Mammary epithelial cell (primary cell): ENCODE data around the gene WDR70.

Experiments used
- EZH2 ChIP-seq: IDR thresholded peaks from 2 replicates; pipeline ENCODE4 v1.6.1; 2012; ENCODE audit warnings: low read length, inconsistent platforms, borderline replicate concordance
- TF ChIP-seq, protein P1 (sequence below), 2 donors: IDR thresholded peaks in 1 of 2; conservative IDR thresholded peaks in 1 of 2; 2 replicates each; pipeline ENCODE4 v1.5.1; 2011 to 2012; ENCODE audit warnings: inconsistent platforms in 2 of 2, low read length in 2 of 2, mild to moderate bottlenecking in 2 of 2, control low read depth in 1 of 2, low read depth in 1 of 2; ENCODE audit not compliant: insufficient read depth in 1 of 2; ENCODE audit errors: extremely low read depth in 1 of 2

DNA sequence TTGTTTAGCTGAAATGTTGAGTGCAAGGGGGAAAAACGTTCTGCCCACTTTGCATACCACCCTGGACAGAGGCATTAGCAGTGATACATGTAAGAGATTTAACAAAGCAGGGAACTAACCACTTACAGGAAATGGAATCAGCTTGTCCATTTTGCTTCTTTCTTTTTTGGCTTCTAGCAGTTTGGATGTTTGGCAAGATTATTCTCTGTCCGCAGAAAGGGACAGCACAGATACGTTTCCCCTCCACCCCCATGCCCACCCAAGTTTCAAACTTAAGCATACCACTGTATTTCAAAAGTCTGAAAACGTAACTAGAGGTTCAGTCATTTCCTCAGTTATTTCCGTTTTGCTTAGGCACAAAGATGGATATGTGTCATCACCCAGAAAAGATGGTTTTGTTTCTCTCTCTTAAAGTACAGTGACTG is 342.3 kb downstream of the WDR70 start:
- TF ChIP-seq EZH2 = no peak
- TF ChIP-seq, protein P1, sequence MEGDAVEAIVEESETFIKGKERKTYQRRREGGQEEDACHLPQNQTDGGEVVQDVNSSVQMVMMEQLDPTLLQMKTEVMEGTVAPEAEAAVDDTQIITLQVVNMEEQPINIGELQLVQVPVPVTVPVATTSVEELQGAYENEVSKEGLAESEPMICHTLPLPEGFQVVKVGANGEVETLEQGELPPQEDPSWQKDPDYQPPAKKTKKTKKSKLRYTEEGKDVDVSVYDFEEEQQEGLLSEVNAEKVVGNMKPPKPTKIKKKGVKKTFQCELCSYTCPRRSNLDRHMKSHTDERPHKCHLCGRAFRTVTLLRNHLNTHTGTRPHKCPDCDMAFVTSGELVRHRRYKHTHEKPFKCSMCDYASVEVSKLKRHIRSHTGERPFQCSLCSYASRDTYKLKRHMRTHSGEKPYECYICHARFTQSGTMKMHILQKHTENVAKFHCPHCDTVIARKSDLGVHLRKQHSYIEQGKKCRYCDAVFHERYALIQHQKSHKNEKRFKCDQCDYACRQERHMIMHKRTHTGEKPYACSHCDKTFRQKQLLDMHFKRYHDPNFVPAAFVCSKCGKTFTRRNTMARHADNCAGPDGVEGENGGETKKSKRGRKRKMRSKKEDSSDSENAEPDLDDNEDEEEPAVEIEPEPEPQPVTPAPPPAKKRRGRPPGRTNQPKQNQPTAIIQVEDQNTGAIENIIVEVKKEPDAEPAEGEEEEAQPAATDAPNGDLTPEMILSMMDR (conservative IDR thresholded peaks at IDR 0.05 in 1 of 2, IDR thresholded peaks at IDR 0.05 in 1 of 2; ENCODE audit: extremely low read depth in 1 of 2, insufficient read depth in 1 of 2, low read depth in 1 of 2, low read length in 2 of 2) = no peak
